ENCODE results near the gene SYCN.

Gene SYCN

GRCh38 chr19:39164289-39164688 is 39.8 kb downstream of the SYCN start:
- no peaks in the 10 kb centered on the region for H3K27me3 ChIP-seq (ENCODE audit: control insufficient read depth, insufficient read depth, low read length)
- peaks cover 48% of the 10 kb centered on the region for H3K4me1 ChIP-seq (ENCODE audit: control insufficient read depth, insufficient read depth, low read length)
- no peaks in the 10 kb centered on the region for H3K36me3 ChIP-seq (ENCODE audit: control insufficient read depth, insufficient read depth, low read length)
- no peaks in the 10 kb centered on the region for H3K9me3 ChIP-seq (ENCODE audit: control insufficient read depth, low read length)
- no peak overlapping the region for H3K4me3 ChIP-seq (ENCODE audit: low read length)
- H3K9ac ChIP-seq (ENCODE audit: low read length), result no peak overlapping the region

- Histone ChIP-seq H3K27me3 (ENCODE audit: control insufficient read depth, insufficient read depth, low read length) (no peaks in the 10 kb centered on the region), H3K9me3 (ENCODE audit: control insufficient read depth, low read length) (no peaks in the 10 kb centered on the region), H3K4me3 (ENCODE audit: low read length) (no peak overlapping the region), H3K4me1 (ENCODE audit: control insufficient read depth, insufficient read depth, low read length) (peaks cover 54% of the 10 kb centered on the region), H3K36me3 (ENCODE audit: control insufficient read depth, insufficient read depth, low read length) (no peaks in the 10 kb centered on the region), H3K9ac (ENCODE audit: low read length) (no peak overlapping the region)
Observed at GRCh38 chr19:39163621-39164020, 40.4 kb downstream of the SYCN start.

GRCh38 chr19:39162441-39163043 is 41.5 kb downstream of the SYCN start:
- peaks cover 59% of the 10 kb centered on the region for H3K4me1 ChIP-seq (ENCODE audit: control insufficient read depth, insufficient read depth, low read length)
- no peak overlapping the region for H3K4me3 ChIP-seq (ENCODE audit: low read length)
- no peaks in the 10 kb centered on the region for H3K36me3 ChIP-seq (ENCODE audit: control insufficient read depth, insufficient read depth, low read length)
- no peaks in the 10 kb centered on the region for H3K9me3 ChIP-seq (ENCODE audit: control insufficient read depth, low read length)
- no peaks in the 10 kb centered on the region for H3K27me3 ChIP-seq (ENCODE audit: control insufficient read depth, insufficient read depth, low read length)
- H3K9ac ChIP-seq (ENCODE audit: low read length), result no peak overlapping the region

GRCh38 chr19:39160889-39161672 is 43.0 kb downstream of the SYCN start:
- Histone ChIP-seq H3K27me3 (ENCODE audit: control insufficient read depth, insufficient read depth, low read length) (no peaks in the 10 kb centered on the region), H3K9me3 (ENCODE audit: control insufficient read depth, low read length) (no peaks in the 10 kb centered on the region), H3K36me3 (ENCODE audit: control insufficient read depth, insufficient read depth, low read length) (no peaks in the 10 kb centered on the region), H3K9ac (ENCODE audit: low read length) (no peak overlapping the region), H3K4me3 (ENCODE audit: low read length) (no peak overlapping the region), H3K4me1 (ENCODE audit: control insufficient read depth, insufficient read depth, low read length) (peaks cover 58% of the 10 kb centered on the region)

- H3K27me3 ChIP-seq (ENCODE audit: control insufficient read depth, insufficient read depth, low read length), result no peaks in the 10 kb centered on the region
- no peaks in the 10 kb centered on the region for H3K9me3 ChIP-seq (ENCODE audit: control insufficient read depth, low read length)
- H3K4me3 ChIP-seq (ENCODE audit: low read length), result no peak overlapping the region
- no peak overlapping the region for H3K9ac ChIP-seq (ENCODE audit: low read length)
- peaks cover 58% of the 10 kb centered on the region for H3K4me1 ChIP-seq (ENCODE audit: control insufficient read depth, insufficient read depth, low read length)
- H3K36me3 ChIP-seq (ENCODE audit: control insufficient read depth, insufficient read depth, low read length), result no peaks in the 10 kb centered on the region
Observed at GRCh38 chr19:39160523-39160861, 43.6 kb downstream of the SYCN start.

- Histone ChIP-seq H3K4me3 (ENCODE audit: low read length) (no peak overlapping the region), H3K4me1 (ENCODE audit: control insufficient read depth, insufficient read depth, low read length) (peaks cover 75% of the 10 kb centered on the region), H3K9ac (ENCODE audit: low read length) (no peak overlapping the region)
Observed at GRCh38 chr19:39158646-39159260, 45.3 kb downstream of the SYCN start.

GRCh38 chr19:39157997-39158389 is 46.1 kb downstream of the SYCN start:
- H3K9me3 ChIP-seq (ENCODE audit: control insufficient read depth, low read length), result no peaks in the 10 kb centered on the region
- H3K4me3 ChIP-seq (ENCODE audit: low read length), result no peak overlapping the region
- peaks cover 75% of the 10 kb centered on the region for H3K4me1 ChIP-seq (ENCODE audit: control insufficient read depth, insufficient read depth, low read length)
- no peak overlapping the region for H3K9ac ChIP-seq (ENCODE audit: low read length)
- no peaks in the 10 kb centered on the region for H3K27me3 ChIP-seq (ENCODE audit: control insufficient read depth, insufficient read depth, low read length)
- no peaks in the 10 kb centered on the region for H3K36me3 ChIP-seq (ENCODE audit: control insufficient read depth, insufficient read depth, low read length)

More at GRCh38 chr19:39158646-39159260, 45.3 kb downstream of the SYCN start:
- Histone ChIP-seq H3K36me3 (ENCODE audit: control insufficient read depth, insufficient read depth, low read length) (no peaks in the 10 kb centered on the region), H3K27me3 (ENCODE audit: control insufficient read depth, insufficient read depth, low read length) (no peaks in the 10 kb centered on the region), H3K9me3 (ENCODE audit: control insufficient read depth, low read length) (no peaks in the 10 kb centered on the region)

- peaks cover 71% of the 10 kb centered on the region for H3K4me1 ChIP-seq (ENCODE audit: control insufficient read depth, insufficient read depth, low read length)
- H3K36me3 ChIP-seq (ENCODE audit: control insufficient read depth, insufficient read depth, low read length), result no peaks in the 10 kb centered on the region
- no peaks in the 10 kb centered on the region for H3K27me3 ChIP-seq (ENCODE audit: control insufficient read depth, insufficient read depth, low read length)
- no peaks in the 10 kb centered on the region for H3K9me3 ChIP-seq (ENCODE audit: control insufficient read depth, low read length)
- H3K4me3 ChIP-seq (ENCODE audit: low read length), result no peak overlapping the region
- H3K9ac ChIP-seq (ENCODE audit: low read length), result no peak overlapping the region
Observed at GRCh38 chr19:39157275-39157996, 46.6 kb downstream of the SYCN start.

- peaks cover 71% of the 10 kb centered on the region for H3K4me1 ChIP-seq (ENCODE audit: control insufficient read depth, insufficient read depth, low read length)
- H3K9ac ChIP-seq (ENCODE audit: low read length), result no peak overlapping the region
- H3K4me3 ChIP-seq (ENCODE audit: low read length), result no peak overlapping the region
- H3K36me3 ChIP-seq (ENCODE audit: control insufficient read depth, insufficient read depth, low read length), result no peaks in the 10 kb centered on the region
- no peaks in the 10 kb centered on the region for H3K27me3 ChIP-seq (ENCODE audit: control insufficient read depth, insufficient read depth, low read length)
- no peaks in the 10 kb centered on the region for H3K9me3 ChIP-seq (ENCODE audit: control insufficient read depth, low read length)
Observed at GRCh38 chr19:39156326-39157230, 47.5 kb downstream of the SYCN start.

- no peak overlapping the region for H3K9ac ChIP-seq (ENCODE audit: low read length)
- H3K27me3 ChIP-seq (ENCODE audit: control insufficient read depth, insufficient read depth, low read length), result no peaks in the 10 kb centered on the region
- H3K9me3 ChIP-seq (ENCODE audit: control insufficient read depth, low read length), result no peaks in the 10 kb centered on the region
- no peaks in the 10 kb centered on the region for H3K36me3 ChIP-seq (ENCODE audit: control insufficient read depth, insufficient read depth, low read length)
- peaks cover 64% of the 10 kb centered on the region for H3K4me1 ChIP-seq (ENCODE audit: control insufficient read depth, insufficient read depth, low read length)
- H3K4me3 ChIP-seq (ENCODE audit: low read length), result no peak overlapping the region
Observed at GRCh38 chr19:39155741-39156140, 48.3 kb downstream of the SYCN start.

- no peak overlapping the region for H3K9ac ChIP-seq (ENCODE audit: low read length)
- no peak overlapping the region for H3K4me3 ChIP-seq (ENCODE audit: low read length)
- H3K4me1 ChIP-seq (ENCODE audit: control insufficient read depth, insufficient read depth, low read length), result peaks cover 59% of the 10 kb centered on the region
- H3K27me3 ChIP-seq (ENCODE audit: control insufficient read depth, insufficient read depth, low read length), result no peaks in the 10 kb centered on the region
- H3K36me3 ChIP-seq (ENCODE audit: control insufficient read depth, insufficient read depth, low read length), result no peaks in the 10 kb centered on the region
- no peaks in the 10 kb centered on the region for H3K9me3 ChIP-seq (ENCODE audit: control insufficient read depth, low read length)
Observed at GRCh38 chr19:39155114-39155700, 48.9 kb downstream of the SYCN start.
